Measurements from ENCODE around the gene GFOD1. TPM values are rescaled to one million over a fixed set of nuclear protein-coding genes. Genes with fewer than 3 reads are reported as not detected.
A peak's percentile ranks its signal among the peaks of the same experiment; 100 is the strongest.

GFOD1 gene
- total RNA-seq, 6 experiments from 2014 or later: 2.3 to 4.7 (median 2.9) TPM

DNA sequence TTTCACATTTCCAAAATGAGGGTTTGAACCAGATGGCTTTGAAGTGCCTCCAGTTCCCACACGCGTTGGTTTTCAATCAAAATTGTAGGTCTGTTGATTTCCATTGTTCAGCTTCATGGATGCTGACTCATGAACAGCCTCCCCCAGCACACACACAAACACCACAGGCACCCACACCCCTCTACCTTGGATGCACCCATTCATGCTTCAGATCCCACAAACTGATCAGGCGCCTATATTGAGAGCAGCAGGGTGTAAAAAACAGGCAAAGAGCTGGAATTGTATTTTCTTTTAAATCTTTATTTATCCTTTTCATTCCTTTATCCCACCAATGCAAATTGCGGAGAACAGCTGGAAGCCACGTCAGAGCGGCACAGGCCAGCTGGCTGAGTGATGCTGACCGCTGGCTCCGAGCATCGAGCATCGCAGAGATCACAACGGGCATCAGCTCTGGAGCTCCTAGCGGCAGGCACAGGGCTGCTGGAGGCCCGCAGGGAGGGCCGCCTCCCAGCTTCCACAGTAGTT lies 129.8 kb downstream of the GFOD1 start:
- H3K4me1 Mint-ChIP-seq (ENCODE audit: low read depth): peaks cover 72% of the 10 kb centered on the region
- DNase-seq: no peak
- H3K27ac Mint-ChIP-seq: peak overlapping the region; percentile 47

DNA sequence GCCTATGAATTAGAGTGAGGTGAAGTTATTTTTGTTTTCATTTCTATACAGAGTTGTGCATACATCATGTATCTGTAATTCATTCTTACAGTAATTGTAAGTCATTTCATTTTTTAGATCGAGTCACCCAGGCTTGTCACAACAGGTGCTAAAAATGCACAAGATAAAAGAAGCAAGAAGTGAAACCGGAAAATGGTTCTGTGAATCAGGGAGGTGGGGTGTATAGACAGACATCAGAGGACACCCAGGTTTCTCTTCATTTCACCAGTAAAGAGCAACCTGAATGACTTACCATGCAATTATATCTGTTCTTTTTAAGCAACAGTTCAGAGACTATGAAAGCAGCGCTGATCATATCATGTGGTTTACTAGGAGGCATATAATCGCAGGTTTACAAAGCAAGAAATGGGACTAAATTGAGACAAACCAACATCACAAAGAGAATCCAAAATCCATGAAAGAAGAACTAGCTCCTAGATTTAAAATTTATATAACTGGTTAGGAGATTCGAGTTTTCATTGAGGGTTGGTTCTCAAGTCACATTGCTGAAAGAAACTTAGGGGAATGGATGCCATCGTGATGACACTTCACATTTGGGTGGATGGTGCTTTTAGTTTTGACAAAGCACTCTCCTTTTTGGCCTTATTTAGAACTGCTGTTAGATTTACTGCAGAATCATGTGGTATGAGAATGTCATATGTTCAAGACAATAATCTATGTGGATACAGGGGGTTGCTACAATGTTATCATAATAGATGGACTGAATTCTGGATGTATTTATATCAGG lies 131.2 kb downstream of the GFOD1 start:
- Mint-ChIP-seq H3K4me1 (ENCODE audit: low read depth) (peaks cover 62% of the 10 kb centered on the region), H3K27ac (peak overlapping the region; percentile 94), H3K27me3 (ENCODE audit: insufficient read depth) (peaks cover 3% of the 10 kb centered on the region), H3K9me3 (no peaks in the 10 kb centered on the region), H3K36me3 (ENCODE audit: low read depth) (no peaks in the 10 kb centered on the region), H3K4me3 (peak overlapping the region; percentile 67)
- DNase-seq: no peak
- TF ChIP-seq, protein P1, sequence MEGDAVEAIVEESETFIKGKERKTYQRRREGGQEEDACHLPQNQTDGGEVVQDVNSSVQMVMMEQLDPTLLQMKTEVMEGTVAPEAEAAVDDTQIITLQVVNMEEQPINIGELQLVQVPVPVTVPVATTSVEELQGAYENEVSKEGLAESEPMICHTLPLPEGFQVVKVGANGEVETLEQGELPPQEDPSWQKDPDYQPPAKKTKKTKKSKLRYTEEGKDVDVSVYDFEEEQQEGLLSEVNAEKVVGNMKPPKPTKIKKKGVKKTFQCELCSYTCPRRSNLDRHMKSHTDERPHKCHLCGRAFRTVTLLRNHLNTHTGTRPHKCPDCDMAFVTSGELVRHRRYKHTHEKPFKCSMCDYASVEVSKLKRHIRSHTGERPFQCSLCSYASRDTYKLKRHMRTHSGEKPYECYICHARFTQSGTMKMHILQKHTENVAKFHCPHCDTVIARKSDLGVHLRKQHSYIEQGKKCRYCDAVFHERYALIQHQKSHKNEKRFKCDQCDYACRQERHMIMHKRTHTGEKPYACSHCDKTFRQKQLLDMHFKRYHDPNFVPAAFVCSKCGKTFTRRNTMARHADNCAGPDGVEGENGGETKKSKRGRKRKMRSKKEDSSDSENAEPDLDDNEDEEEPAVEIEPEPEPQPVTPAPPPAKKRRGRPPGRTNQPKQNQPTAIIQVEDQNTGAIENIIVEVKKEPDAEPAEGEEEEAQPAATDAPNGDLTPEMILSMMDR (IDR thresholded peaks at IDR 0.05): no peak

More for the DNA sequence above, 129.8 kb downstream of the GFOD1 start:
- TF ChIP-seq, protein P1 (IDR thresholded peaks at IDR 0.05): no peak
- peaks cover 3% of the 10 kb centered on the region for H3K27me3 Mint-ChIP-seq (ENCODE audit: insufficient read depth)
- H3K36me3 Mint-ChIP-seq (ENCODE audit: low read depth): no peaks in the 10 kb centered on the region
- H3K4me3 Mint-ChIP-seq: no peak overlapping the region
- no peaks in the 10 kb centered on the region for H3K9me3 Mint-ChIP-seq

DNA sequence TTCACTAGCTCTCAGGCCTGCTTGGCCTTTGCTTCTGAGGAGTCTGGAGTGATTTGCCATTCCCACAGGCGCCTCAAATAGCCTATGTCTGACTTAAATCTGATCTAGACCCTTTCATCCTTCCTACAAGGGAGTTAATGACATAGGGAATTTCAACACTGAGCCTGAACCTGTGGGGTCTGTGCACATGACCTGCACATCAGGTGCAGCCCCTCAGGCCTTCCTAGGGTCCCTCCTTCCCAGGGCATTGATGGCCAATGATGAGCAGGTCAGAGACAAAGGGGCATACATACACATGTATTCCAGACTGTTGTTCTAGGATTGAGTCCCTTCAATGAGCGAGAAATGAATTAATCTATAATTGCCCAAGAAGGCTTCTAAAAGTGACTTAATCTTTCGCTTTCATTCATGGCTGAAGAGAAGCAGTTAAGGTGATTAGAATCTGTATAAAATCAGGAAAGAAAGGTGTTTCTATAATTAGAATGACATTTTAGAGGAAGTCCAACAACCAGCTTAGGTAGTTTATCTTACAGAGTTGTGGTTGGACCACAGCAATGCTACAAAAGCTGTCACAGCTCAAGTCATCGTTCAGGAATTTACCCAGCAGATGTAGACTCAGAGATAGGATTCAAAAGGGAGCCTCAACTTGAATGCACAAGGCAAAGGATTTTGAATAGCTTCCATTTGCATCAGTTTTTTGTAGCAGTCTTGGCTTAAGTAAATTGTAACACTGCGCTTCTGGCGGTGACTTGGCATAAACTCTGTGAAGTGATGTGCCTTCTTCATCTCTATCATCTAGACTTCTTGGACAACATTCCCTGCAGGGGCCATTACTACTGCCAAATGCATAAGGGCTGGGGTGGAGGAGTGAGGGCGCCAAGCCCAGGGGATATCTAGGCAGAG lies 132.1 kb downstream of the GFOD1 start:
- Mint-ChIP-seq H3K9me3 (no peaks in the 10 kb centered on the region), H3K4me1 (ENCODE audit: low read depth) (peaks cover 53% of the 10 kb centered on the region), H3K27me3 (ENCODE audit: insufficient read depth) (peaks cover 5% of the 10 kb centered on the region), H3K27ac (peak overlapping the region; percentile 94), H3K4me3 (peak overlapping the region; percentile 67), H3K36me3 (ENCODE audit: low read depth) (no peaks in the 10 kb centered on the region)
- TF ChIP-seq, protein P1 (IDR thresholded peaks at IDR 0.05): no peak
- peak; percentile 96 for DNase-seq

DNA sequence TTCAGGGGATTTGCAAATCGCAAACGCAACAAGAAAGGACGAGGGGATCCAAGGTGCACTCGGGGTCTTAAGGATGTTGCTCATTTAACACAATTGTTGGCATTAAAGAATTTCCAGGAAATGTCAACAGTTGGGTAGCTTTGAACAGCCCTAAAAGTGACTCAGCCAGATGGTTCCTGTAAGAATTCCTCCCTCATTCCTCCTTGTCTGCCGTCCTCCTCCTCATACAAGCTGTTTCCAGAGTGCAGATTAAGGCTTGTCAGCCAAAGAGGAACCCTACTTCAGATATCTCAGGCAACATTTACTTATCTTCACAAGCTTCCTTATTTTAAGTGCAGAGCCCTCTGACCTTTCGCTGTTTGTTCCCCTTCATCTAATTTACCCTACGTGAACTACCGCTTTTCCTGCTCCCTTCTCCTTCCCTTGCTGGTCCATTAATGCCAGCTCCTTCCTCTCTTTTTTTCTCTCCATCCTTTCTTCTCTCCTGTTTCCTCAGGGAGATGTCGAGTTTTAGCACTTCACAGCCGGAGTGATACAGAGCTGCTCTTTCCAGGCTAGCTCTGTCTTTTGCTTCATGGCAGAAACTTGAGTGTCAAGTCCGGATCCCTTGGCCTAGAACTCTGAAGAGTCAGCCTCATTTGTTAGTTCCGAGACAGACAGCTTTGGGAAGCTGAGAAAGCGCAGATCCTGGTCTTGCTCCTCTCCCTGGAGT lies 132.9 kb downstream of the GFOD1 start:
- DNase-seq: peak; percentile 58
- TF ChIP-seq, protein P1 (IDR thresholded peaks at IDR 0.05): no peak
- Mint-ChIP-seq H3K36me3 (ENCODE audit: low read depth) (no peaks in the 10 kb centered on the region), H3K4me3 (peak overlapping the region; percentile 63), H3K27me3 (ENCODE audit: insufficient read depth) (peaks cover 5% of the 10 kb centered on the region), H3K9me3 (no peaks in the 10 kb centered on the region), H3K4me1 (ENCODE audit: low read depth) (peaks cover 49% of the 10 kb centered on the region), H3K27ac (peak overlapping the region; percentile 94)

DNA sequence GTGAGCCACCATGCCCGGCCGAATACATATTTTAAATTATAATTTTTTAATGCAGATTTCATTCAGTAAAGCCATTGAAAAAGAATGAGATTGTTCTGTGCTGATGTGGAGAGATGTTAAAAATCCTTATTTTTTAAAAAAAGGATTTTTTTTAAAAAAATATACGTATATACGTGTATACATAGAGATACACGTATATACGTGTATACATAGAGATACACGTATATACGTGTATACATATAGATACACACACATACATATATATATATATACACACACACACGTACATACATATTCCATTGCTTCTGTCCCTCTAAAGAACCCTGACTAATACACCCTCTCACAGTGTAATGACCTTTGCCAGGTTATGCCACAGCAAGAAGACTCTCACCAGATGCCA lies 135.2 kb downstream of the GFOD1 start:
- Mint-ChIP-seq H3K27ac (no peak overlapping the region), H3K27me3 (ENCODE audit: insufficient read depth) (peaks cover 5% of the 10 kb centered on the region; the same call in 1 of the 2 replicates), H3K4me1 (ENCODE audit: low read depth) (peaks cover 42% of the 10 kb centered on the region), H3K36me3 (ENCODE audit: low read depth) (no peaks in the 10 kb centered on the region), H3K9me3 (no peaks in the 10 kb centered on the region), H3K4me3 (no peak overlapping the region)
- DNase-seq: no peak
- TF ChIP-seq, protein P1 (IDR thresholded peaks at IDR 0.05): no peak
